Type B pancreatic cell (in vitro differentiated cells): ENCODE data around the gene CRYGB. TPM values are rescaled to one million over a fixed set of nuclear protein-coding genes. Genes with fewer than 3 reads are reported as not detected.

Experiments
- DNase-seq: peaks from one replicate; pipeline ENCODE4 v3.0.0; 2021; ENCODE audit warnings: mixed read lengths; ENCODE audit not compliant: unreplicated experiment; ENCODE audit errors: extremely low spot score
- H3K27ac Mint-ChIP-seq: 2 replicates; pipeline ENCODE4 v1.8.0; 2021; ENCODE audit warnings: mild to moderate bottlenecking, mixed read lengths
- H3K27me3 Mint-ChIP-seq: 2 replicates; pipeline ENCODE4 v1.8.0; 2021; ENCODE audit warnings: mixed read lengths
- H3K36me3 Mint-ChIP-seq: 2 replicates; pipeline ENCODE4 v1.8.0; 2021; ENCODE audit warnings: mixed read lengths
- H3K4me1 Mint-ChIP-seq: one replicate; pipeline ENCODE4 v1.8.0; 2021; ENCODE audit warnings: mixed read lengths; ENCODE audit not compliant: unreplicated experiment
- H3K4me3 Mint-ChIP-seq: 2 replicates; pipeline ENCODE4 v1.8.0; 2021; ENCODE audit warnings: mild to moderate bottlenecking, mixed read lengths
- H3K9me3 Mint-ChIP-seq: 2 replicates; pipeline ENCODE4 v1.8.0; 2021; ENCODE audit warnings: mixed read lengths
- total RNA-seq: library from RNA; stranded (reverse); gene quantifications from 2 replicates; pipeline ENCODE4 v1.2.1, GENCODE V29; 2021; ENCODE audit warnings: low replicate concordance
- TF ChIP-seq, protein P1 (sequence below): fragments of 200-600 bp; sonication (generic); conservative IDR thresholded peaks from 2 replicates; pipeline ENCODE4 v1.5.0; 2021; ENCODE audit warnings: antibody characterized with exemption, mild to moderate bottlenecking

The CRYGB gene
- total RNA-seq, 1 donor from 2014 or later, result not detected

DNA sequence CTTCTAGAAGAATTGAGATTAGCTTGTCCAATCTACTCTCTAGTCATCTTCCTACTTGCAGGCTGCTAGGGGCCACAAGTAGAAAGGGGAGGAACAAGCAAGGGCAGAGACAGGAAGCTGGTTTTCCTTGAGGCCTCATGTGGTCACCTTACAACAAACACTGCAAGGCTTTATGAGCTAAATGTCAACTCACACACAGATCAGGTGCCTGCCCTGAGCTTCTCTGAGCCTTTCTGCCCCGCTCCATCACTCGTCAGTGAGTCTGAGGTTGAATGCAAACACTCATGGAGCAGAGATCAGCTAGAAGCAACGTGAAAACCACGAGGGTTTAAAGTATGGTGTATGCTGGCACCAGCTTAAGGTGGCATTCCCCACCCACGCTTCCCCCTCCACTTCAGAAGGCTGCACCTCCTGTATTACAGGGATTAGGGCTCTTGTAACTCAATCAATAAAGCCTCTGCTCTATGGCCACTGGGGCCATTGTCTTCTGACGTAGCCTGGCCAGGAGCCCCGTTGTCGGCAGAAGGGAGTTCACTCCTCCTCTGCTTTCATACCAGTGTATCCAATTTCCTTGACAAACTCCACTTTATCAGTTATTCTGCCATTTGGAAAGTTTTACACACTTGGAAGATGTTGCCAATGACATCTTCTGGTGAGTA, 10.9 kb downstream of the CRYGB start:
- DNase-seq, result no peak
- Mint-ChIP-seq H3K9me3 (peaks cover 7% of the 10 kb centered on the region), H3K36me3 (no peaks in the 10 kb centered on the region), H3K27ac (no peak overlapping the region), H3K4me1 (peaks cover 15% of the 10 kb centered on the region), H3K27me3 (no peaks in the 10 kb centered on the region), H3K4me3 (no peak overlapping the region)
- TF ChIP-seq, protein P1, sequence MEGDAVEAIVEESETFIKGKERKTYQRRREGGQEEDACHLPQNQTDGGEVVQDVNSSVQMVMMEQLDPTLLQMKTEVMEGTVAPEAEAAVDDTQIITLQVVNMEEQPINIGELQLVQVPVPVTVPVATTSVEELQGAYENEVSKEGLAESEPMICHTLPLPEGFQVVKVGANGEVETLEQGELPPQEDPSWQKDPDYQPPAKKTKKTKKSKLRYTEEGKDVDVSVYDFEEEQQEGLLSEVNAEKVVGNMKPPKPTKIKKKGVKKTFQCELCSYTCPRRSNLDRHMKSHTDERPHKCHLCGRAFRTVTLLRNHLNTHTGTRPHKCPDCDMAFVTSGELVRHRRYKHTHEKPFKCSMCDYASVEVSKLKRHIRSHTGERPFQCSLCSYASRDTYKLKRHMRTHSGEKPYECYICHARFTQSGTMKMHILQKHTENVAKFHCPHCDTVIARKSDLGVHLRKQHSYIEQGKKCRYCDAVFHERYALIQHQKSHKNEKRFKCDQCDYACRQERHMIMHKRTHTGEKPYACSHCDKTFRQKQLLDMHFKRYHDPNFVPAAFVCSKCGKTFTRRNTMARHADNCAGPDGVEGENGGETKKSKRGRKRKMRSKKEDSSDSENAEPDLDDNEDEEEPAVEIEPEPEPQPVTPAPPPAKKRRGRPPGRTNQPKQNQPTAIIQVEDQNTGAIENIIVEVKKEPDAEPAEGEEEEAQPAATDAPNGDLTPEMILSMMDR, result no peak

DNA sequence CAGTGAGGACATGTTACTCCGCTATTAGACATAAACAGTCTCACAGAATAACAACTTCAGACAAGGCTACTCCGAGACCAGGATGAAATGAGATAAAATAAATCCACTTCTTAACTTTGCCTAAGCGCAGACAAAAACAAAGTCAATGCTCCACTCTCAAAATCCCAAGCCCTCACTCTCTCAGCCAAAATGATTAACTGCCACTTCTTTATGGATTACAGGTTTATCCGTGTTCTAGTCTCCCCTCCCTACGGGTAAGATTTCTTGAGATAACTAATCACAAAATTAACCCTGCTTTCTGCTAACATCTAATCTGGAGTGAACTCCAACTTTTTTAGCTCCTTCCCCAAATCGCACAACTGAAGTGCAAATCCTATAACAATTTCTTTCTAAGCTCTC, 15.2 kb downstream of the CRYGB start:
- Mint-ChIP-seq H3K27ac (no peak overlapping the region), H3K4me3 (peak overlapping the region; percentile 4), H3K4me1 (peaks cover 19% of the 10 kb centered on the region), H3K27me3 (no peaks in the 10 kb centered on the region), H3K9me3 (no peaks in the 10 kb centered on the region), H3K36me3 (no peaks in the 10 kb centered on the region)
- DNase-seq, result no peak
- TF ChIP-seq, protein P1, result no peak

DNA sequence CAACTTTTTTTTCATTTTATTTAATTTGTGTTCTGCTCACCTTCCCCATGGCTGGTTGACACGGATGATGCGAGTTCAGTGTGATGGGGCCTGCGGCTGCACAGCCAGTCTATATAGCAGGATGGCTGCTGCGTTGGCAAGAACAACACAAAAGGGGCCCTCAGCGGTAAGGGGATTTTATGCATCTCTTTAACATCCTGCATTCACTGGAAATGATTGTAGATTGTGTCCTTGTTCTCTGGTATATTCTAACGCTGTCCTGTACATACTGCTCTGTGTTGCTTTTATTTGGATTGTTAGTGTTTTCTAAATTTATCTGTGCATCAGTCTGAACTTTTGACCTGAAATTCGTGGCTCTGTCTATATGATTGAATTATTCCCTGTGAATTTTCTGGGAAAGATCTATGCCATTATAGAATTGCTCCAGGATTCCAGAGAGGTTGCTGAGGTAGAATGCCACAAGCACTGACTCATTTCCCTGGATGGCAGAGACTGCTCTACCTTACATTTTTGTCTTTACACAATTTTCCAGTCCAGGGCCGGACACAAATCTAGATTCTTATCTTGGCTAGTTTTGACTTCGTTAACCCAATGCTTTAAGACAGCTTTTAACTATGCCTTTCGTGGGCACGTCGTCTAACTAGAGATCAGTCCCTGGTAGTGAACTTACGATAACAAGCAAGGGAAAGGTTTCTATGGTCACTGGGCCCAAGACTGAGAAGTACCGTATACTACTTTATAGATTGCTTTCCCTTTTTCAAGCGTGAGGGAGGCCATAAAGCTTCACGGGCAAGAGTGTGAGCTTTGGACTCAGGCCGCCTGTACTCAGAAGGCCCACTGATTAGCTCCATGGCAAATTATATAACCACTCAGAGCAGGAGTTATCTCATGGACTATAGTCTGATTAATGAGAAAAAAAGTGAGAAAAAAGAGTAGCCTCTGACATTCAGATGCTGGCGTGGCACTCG, 15.9 kb downstream of the CRYGB start, which contains the start of gene CRYGC:
CRYGC (minus strand) TSS at position 85 of the 968 bp plus-strand sequence; CDS start at position 49, 36 bp downstream.
- no peaks in the 10 kb centered on the region for H3K27me3 Mint-ChIP-seq
- peaks cover 19% of the 10 kb centered on the region for H3K4me1 Mint-ChIP-seq
- no peak for DNase-seq
- TF ChIP-seq, protein P1, result no peak
- peak within 1 kb of the TSS; percentile 31 for H3K27ac Mint-ChIP-seq
- H3K4me3 Mint-ChIP-seq, result no peak within 1 kb of the TSS
- no peaks in the 10 kb centered on the region for H3K36me3 Mint-ChIP-seq
- no peaks in the 10 kb centered on the region for H3K9me3 Mint-ChIP-seq

DNA sequence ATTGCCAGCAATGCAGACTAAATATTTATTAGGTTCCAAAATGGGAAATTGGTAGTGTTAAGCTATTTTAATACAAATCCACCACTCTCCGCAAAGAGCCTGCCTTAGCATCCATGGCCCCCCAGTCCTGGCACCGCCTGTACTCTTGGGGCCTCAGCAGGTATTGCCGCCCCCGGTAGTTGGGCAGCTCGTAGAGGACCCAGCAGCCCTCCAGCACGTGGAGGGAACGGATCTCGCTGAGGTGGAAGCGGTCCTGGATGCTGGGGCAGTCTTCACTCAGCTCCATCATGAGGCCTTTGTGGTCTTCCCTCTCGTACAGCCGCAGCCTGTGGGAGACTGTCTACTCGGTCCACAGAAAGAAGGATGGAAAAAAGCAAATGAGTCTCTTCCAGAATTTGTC, 17.8 kb downstream of the CRYGB start:
- Mint-ChIP-seq H3K4me3 (no peak overlapping the region), H3K27me3 (peaks cover 4% of the 10 kb centered on the region), H3K36me3 (no peaks in the 10 kb centered on the region), H3K9me3 (no peaks in the 10 kb centered on the region), H3K27ac (no peak overlapping the region), H3K4me1 (peaks cover 19% of the 10 kb centered on the region)
- TF ChIP-seq, protein P1, result no peak
- no peak for DNase-seq

DNA sequence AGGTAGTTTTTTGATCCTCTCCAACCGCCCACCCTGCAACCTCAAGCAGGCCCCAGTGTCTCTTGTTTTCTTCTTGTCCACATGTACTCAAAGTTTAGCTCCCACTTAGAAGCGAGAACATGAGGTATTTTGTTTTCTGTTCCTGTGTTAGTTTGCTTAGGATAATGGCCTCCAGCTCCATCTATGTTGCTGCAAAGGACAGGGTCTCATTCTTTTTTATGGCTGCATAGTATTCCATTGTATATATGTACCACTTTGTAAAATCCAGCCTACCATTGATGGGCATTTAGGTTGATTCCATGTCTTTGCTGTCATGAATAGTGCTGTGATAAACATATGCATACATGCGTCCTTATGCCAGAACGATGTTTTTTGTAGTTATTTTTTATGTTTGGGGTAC, 18.9 kb downstream of the CRYGB start:
- H3K9me3 Mint-ChIP-seq, result no peaks in the 10 kb centered on the region
- H3K27me3 Mint-ChIP-seq, result peaks cover 4% of the 10 kb centered on the region
- DNase-seq, result no peak
- peaks cover 15% of the 10 kb centered on the region for H3K4me1 Mint-ChIP-seq
- H3K36me3 Mint-ChIP-seq, result no peaks in the 10 kb centered on the region
- H3K27ac Mint-ChIP-seq, result no peak overlapping the region
- TF ChIP-seq, protein P1, result no peak
- H3K4me3 Mint-ChIP-seq, result no peak overlapping the region
